H1 (cell line): ENCODE results near the gene APOBEC3G. TPM values are rescaled to one million over a fixed set of nuclear protein-coding genes. Genes with fewer than 3 reads are reported as not detected.

Experiments
- CTCF ChIA-PET: fragments of 300-600 bp; sonication (Branson Sonifier 250); formaldehyde crosslinking; loops from one replicate; lab custom pipeline; 2021; ENCODE audit not compliant: partially characterized antibody; lab: Charles Lee
- POLR2A ChIA-PET: fragments of 300-600 bp; sonication (Branson Sonifier 250); formaldehyde crosslinking; loops from one replicate; lab custom pipeline; 2021; ENCODE audit warnings: inconsistent platforms; ENCODE audit not compliant: partially characterized antibody; lab: Charles Lee
- DNase-seq, 2 experiments: peaks; one replicate each; pipeline versions ENCODE4 v3.0.0 to v3.0.0-alpha.2; 2010 to 2022; ENCODE audit warnings: low spot score in 2 of 2, low read depth in 1 of 2, mixed read lengths in 1 of 2
- FAIRE-seq: peaks from 2 replicates; lab custom pipeline; 2011; peaks lifted over from hg19 to GRCh38; lab: Jason Lieb, UNC
- H2AFZ ChIP-seq: 2 replicates; pipeline ENCODE4 v1.8.1; 2012; ENCODE audit warnings: low read length, inconsistent platforms
- H2AK5ac ChIP-seq: 2 replicates; pipeline ENCODE4 v1.6.1; 2013; ENCODE audit warnings: low read depth, low read length
- H2BK120ac ChIP-seq: replicated peaks from 2 replicates; pipeline ENCODE3; 2013; ENCODE audit warnings: low read depth, low read length, inconsistent platforms
- H2BK12ac ChIP-seq: 2 replicates; pipeline ENCODE4 v1.6.1; 2013; ENCODE audit warnings: low read depth, low read length
- H2BK15ac ChIP-seq: 2 replicates; pipeline ENCODE4 v1.6.1; 2013; ENCODE audit warnings: low read length
- H2BK20ac ChIP-seq: 2 replicates; pipeline ENCODE4 v1.6.1; 2013; ENCODE audit warnings: low read length
- H2BK5ac ChIP-seq: 2 replicates; pipeline ENCODE4 v1.6.1; 2013; ENCODE audit warnings: low read depth, low read length
- H3K14ac ChIP-seq: 2 replicates; pipeline ENCODE4 v1.6.1; 2013; ENCODE audit warnings: inconsistent platforms; ENCODE audit not compliant: insufficient read length
- H3K18ac ChIP-seq: 2 replicates; pipeline ENCODE4 v1.6.1; 2013; ENCODE audit warnings: low read length; ENCODE audit errors: extremely low read depth
- H3K23ac ChIP-seq: 2 replicates; pipeline ENCODE4 v1.6.1; 2013; ENCODE audit warnings: inconsistent platforms; ENCODE audit not compliant: insufficient read length
- H3K23me2 ChIP-seq: 2 replicates; pipeline ENCODE4 v1.6.1; 2013; ENCODE audit warnings: low read depth, low read length
- H3K27ac ChIP-seq: 2 replicates; pipeline ENCODE4 v1.6.1; 2011; ENCODE audit warnings: low read depth, low read length, inconsistent platforms
- H3K27me3 ChIP-seq, 4 experiments: replicated peaks in 1 of 4; 1 replicate in 1 of 4; 2 replicates in 3 of 4; pipeline versions ENCODE4 v1.6.1 to v1.8.1; 2011 to 2013; ENCODE audit warnings: low read length in 3 of 4, mild to moderate bottlenecking in 3 of 4, inconsistent platforms in 2 of 4, mixed read lengths in 2 of 4, moderate library complexity in 1 of 4; ENCODE audit not compliant: control insufficient read depth in 3 of 4, insufficient read depth in 3 of 4; ENCODE audit errors: extremely low read depth in 1 of 4
- H3K36me3 ChIP-seq, 4 experiments: 2 replicates each; pipeline versions ENCODE4 v1.6.1 to v1.8.1; 2011 to 2013; ENCODE audit warnings: mild to moderate bottlenecking in 4 of 4, low read length in 3 of 4, moderate library complexity in 2 of 4, control low read depth in 1 of 4, inconsistent platforms in 1 of 4; ENCODE audit not compliant: insufficient read depth in 4 of 4, control insufficient read depth in 2 of 4
- H3K4ac ChIP-seq: replicated peaks from 2 replicates; pipeline ENCODE3; 2013; ENCODE audit warnings: low read length, low read depth, mixed read lengths, inconsistent platforms; ENCODE audit not compliant: insufficient read length
- H3K4me1 ChIP-seq, 4 experiments: replicated peaks in 1 of 4; 1 replicate in 1 of 4; 2 replicates in 3 of 4; pipeline versions ENCODE4 v1.6.1 to v1.8.1; 2011 to 2013; ENCODE audit warnings: low read length in 3 of 4, inconsistent platforms in 2 of 4, mixed read lengths in 1 of 4; ENCODE audit not compliant: insufficient read depth in 4 of 4, control insufficient read depth in 3 of 4
- H3K4me2 ChIP-seq, 2 experiments: 2 replicates each; pipeline versions ENCODE4 v1.6.1 to v1.8.1; 2011 to 2013; ENCODE audit warnings: low read depth in 2 of 2, low read length in 2 of 2, control low read depth in 1 of 2, inconsistent platforms in 1 of 2, mild to moderate bottlenecking in 1 of 2; ENCODE audit not compliant: insufficient read depth in 1 of 2
- H3K4me3 ChIP-seq, 4 experiments: fragments of 200-600, 300-600 bp in 1 of 4; sonication (generic), shearing (Covaris generic), sonication (Bioruptor Twin) in 1 of 4; 2 replicates each; pipeline versions ENCODE4 v1.5.1 to v1.8.1; 2011 to 2016; ENCODE audit warnings: low read length in 4 of 4, low read depth in 3 of 4, control low read depth in 2 of 4, inconsistent platforms in 2 of 4, mild to moderate bottlenecking in 2 of 4, mixed read lengths in 1 of 4, moderate library complexity in 1 of 4; ENCODE audit not compliant: insufficient read depth in 2 of 4; ENCODE audit errors: extremely low read depth in 1 of 4
- H3K56ac ChIP-seq: replicated peaks from 2 replicates; pipeline ENCODE3; 2013; ENCODE audit warnings: low read depth, mild to moderate bottlenecking, mixed read lengths, low read length, inconsistent platforms; ENCODE audit not compliant: insufficient read length
- H3K79me1 ChIP-seq: 2 replicates; pipeline ENCODE4 v1.6.1; 2013; ENCODE audit warnings: low read depth, low read length, control low read depth
- H3K79me2 ChIP-seq, 2 experiments: 2 replicates each; pipeline versions ENCODE4 v1.6.1 to v1.8.1; 2012 to 2013; ENCODE audit warnings: low read length in 2 of 2, mild to moderate bottlenecking in 2 of 2, inconsistent platforms in 1 of 2; ENCODE audit not compliant: insufficient read depth in 2 of 2, control insufficient read depth in 1 of 2
- H3K9ac ChIP-seq, 4 experiments: replicated peaks in 1 of 4; 1 replicate in 1 of 4; 2 replicates in 3 of 4; pipeline versions ENCODE4 v1.6.1 to v1.8.1; 2011 to 2013; ENCODE audit warnings: low read depth in 3 of 4, low read length in 3 of 4, control low read depth in 2 of 4, mild to moderate bottlenecking in 2 of 4, moderate library complexity in 2 of 4, inconsistent platforms in 1 of 4; ENCODE audit errors: extremely low read depth in 1 of 4
- H3K9me3 ChIP-seq, 2 experiments: 2 replicates each; pipeline versions ENCODE4 v1.6.1 to v1.8.1; 2012 to 2013; ENCODE audit warnings: mild to moderate bottlenecking in 2 of 2, moderate library complexity in 2 of 2, control low read depth in 1 of 2, inconsistent platforms in 1 of 2, low read depth in 1 of 2, low read length in 1 of 2, mixed read lengths in 1 of 2; ENCODE audit not compliant: insufficient read depth in 2 of 2
- H4K20me1 ChIP-seq, 2 experiments: replicated peaks in 1 of 2; 2 replicates each; pipeline versions ENCODE3 to v1.8.1; 2011 to 2013; ENCODE audit warnings: inconsistent platforms in 2 of 2, low read length in 2 of 2, mild to moderate bottlenecking in 1 of 2; ENCODE audit not compliant: insufficient read depth in 2 of 2, control insufficient read depth in 1 of 2
- H4K5ac ChIP-seq: 2 replicates; pipeline ENCODE4 v1.6.1; 2013; ENCODE audit warnings: low read length, low read depth, mixed read lengths, inconsistent platforms; ENCODE audit not compliant: insufficient read length
- H4K8ac ChIP-seq: 2 replicates; pipeline ENCODE4 v1.8.0; 2013; ENCODE audit warnings: mild to moderate bottlenecking, moderate library complexity, low read length, inconsistent platforms; ENCODE audit not compliant: insufficient read depth; ENCODE audit errors: extremely low read depth
- H4K91ac ChIP-seq: replicated peaks from 2 replicates; pipeline ENCODE3; 2013; ENCODE audit warnings: low read length, mixed read lengths, inconsistent platforms; ENCODE audit not compliant: insufficient read length
- MAFK ChIP-seq: IDR thresholded peaks from 2 replicates; pipeline ENCODE4 v1.6.1; 2012; ENCODE audit warnings: low read depth, mild to moderate bottlenecking, improper control_type of control experiment, low read length
- WGBS, 2 experiments: shearing (Covaris generic) in 1 of 2; methylation state at CpG; one replicate each; pipeline versions ENCODE4 v1.1.6 to v1.1.7; 2013 to 2015; ENCODE audit warnings: low lambda C conversion rate in 2 of 2, mixed read lengths in 2 of 2, inconsistent platforms in 1 of 2, low coverage in 1 of 2, missing lambda C conversion rate in 1 of 2; ENCODE audit not compliant: insufficient replicate concordance in 2 of 2, insufficient coverage in 1 of 2, insufficient read length in 1 of 2; ENCODE audit errors: extremely low coverage in 1 of 2, missing lambda C conversion rate in 1 of 2; 5-methylcytosine and 5-hydroxymethylcytosine counted together
- polyA plus RNA-seq, 7 experiments: library from polyadenylated mRNA; depleted of rRNA in 3 of 7; stranded (reverse) in 5 of 7; unstranded in 2 of 7; fragments of >200 nt in 5 of 7; fragments of 200-250 nt in 2 of 7; gene quantifications; 1 replicate in 5 of 7; 2 replicates in 1 of 7; 4 replicates in 1 of 7; pipeline versions ENCODE4 v1.2.1 to v1.2.3, GENCODE V29; 2011 to 2013; ENCODE audit warnings: missing spikeins in 2 of 7, mixed read lengths in 2 of 7
- total RNA-seq: library from RNA; stranded (reverse); fragmentation: NEBNext Ultra II Directional; extraction: Animal tissue kit (Norgen Biotek cat#: 25700); gene quantifications from 2 replicates; pipeline ENCODE4 v1.2.1, GENCODE V29; 2021
- TF ChIP-seq, protein P1 (sequence below), 3 experiments: IDR thresholded peaks; 1 replicate in 2 of 3; 2 replicates in 1 of 3; pipeline versions ENCODE4 v1.5.1 to v1.6.1; 2011; ENCODE audit warnings: low read length in 3 of 3, mild to moderate bottlenecking in 3 of 3, inconsistent platforms in 2 of 3, low read depth in 1 of 3, moderate library complexity in 1 of 3; ENCODE audit not compliant: insufficient read depth in 1 of 3; ENCODE audit errors: control extremely low read depth in 1 of 3

Gene APOBEC3G
- total and polyA plus RNA-seq, 2 of the 8 experiments (the other 6 are each of a cell fraction or from before 2014, with no cell fraction given): 1.7 to 2.0 TPM

DNA sequence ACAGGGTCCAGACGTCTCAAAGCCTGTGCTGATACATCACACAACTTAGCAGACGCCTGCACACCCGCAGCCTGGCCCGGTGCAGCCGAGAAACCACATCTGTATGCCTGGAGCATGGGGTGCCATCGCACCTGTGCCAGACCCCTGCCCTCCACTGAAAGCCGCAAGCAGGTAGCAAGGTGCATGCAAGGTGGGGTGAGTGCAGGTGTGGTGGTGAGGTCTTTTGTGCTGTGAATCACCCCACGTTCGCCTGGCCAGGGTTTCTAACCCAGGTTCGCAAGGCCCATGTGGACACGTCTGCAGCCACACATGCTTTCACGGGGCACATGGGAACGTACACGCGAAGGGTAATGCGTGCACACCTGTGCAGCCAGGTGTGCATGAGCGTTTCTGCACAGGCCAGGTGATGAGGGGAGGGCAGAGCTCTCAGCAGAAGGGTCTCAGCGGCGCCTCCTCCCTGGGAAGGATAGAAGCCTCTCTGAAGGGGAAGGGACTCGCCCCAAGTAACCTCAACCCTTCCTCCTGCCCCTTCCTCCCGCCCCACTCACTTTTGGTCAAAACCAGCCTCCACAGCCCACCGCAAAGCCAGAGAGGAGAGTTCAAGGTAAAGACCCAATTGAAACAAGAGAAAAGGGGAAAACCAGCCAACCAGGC is 55.9 kb downstream of the APOBEC3G start:
- H3K18ac ChIP-seq: no peak overlapping the region
- no peak for DNase-seq
- no peaks in the 10 kb centered on the region for H3K79me1 ChIP-seq
- no peak overlapping the region for H3K4ac ChIP-seq
- no peak overlapping the region for H2BK5ac ChIP-seq
- H4K8ac ChIP-seq: no peak overlapping the region
- FAIRE-seq: no peak
- H2AFZ ChIP-seq: no peak overlapping the region
- H3K4me3 ChIP-seq: no peak overlapping the region
- TF ChIP-seq, protein P1, sequence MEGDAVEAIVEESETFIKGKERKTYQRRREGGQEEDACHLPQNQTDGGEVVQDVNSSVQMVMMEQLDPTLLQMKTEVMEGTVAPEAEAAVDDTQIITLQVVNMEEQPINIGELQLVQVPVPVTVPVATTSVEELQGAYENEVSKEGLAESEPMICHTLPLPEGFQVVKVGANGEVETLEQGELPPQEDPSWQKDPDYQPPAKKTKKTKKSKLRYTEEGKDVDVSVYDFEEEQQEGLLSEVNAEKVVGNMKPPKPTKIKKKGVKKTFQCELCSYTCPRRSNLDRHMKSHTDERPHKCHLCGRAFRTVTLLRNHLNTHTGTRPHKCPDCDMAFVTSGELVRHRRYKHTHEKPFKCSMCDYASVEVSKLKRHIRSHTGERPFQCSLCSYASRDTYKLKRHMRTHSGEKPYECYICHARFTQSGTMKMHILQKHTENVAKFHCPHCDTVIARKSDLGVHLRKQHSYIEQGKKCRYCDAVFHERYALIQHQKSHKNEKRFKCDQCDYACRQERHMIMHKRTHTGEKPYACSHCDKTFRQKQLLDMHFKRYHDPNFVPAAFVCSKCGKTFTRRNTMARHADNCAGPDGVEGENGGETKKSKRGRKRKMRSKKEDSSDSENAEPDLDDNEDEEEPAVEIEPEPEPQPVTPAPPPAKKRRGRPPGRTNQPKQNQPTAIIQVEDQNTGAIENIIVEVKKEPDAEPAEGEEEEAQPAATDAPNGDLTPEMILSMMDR (IDR thresholded peaks at IDR 0.05; ENCODE audit: control extremely low read depth in 1 of 3, insufficient read depth in 1 of 3, low read depth in 1 of 3, low read length in 3 of 3): peak in 1 of 3 experiments; percentile 30; a peak in 1 of 4 replicates
- TF ChIP-seq MAFK: no peak
- no peak overlapping the region for H2AK5ac ChIP-seq
- H2BK15ac ChIP-seq: 0 out of 2 replicates have a peak overlapping the region, but pooled peaks have one; percentile 0
- H2BK12ac ChIP-seq: no peak overlapping the region
- no peak overlapping the region for H3K23ac ChIP-seq
- peaks cover 4 to 22% (median 8%) of the 10 kb centered on the region in 4 experiments; a peak in 4 of 7 replicates for H3K4me1 ChIP-seq
- H3K56ac ChIP-seq: no peak overlapping the region
- H2BK120ac ChIP-seq: no peak overlapping the region
- H3K4me2 ChIP-seq: no peak overlapping the region
- H3K36me3 ChIP-seq: no peaks in the 10 kb centered on the region
- no peaks in the 10 kb centered on the region for H4K20me1 ChIP-seq
- H4K91ac ChIP-seq: no peak overlapping the region
- no peak overlapping the region for H3K14ac ChIP-seq
- H3K23me2 ChIP-seq: no peaks in the 10 kb centered on the region
- WGBS, 2 experiments: 90% methylated on average over 22 of the region's 22 CpGs; no CpG with 5 or more reads in 1 of the 2 experiments
- ChIA-PET POLR2A (interaction anchor here (2.5 to 7.4 kb wide), 2 partner anchors 179 to 184 kb away, joined by 8 to 67 read pairs; partner anchors contain the start of gene RPL3), CTCF (interaction anchor here (0.5 to 5.1 kb wide), 11 partner anchors 8 to 408 kb away, joined by 3 to 47 read pairs (median 6); no protein-coding TSS in a partner anchor)
- no peak overlapping the region for H3K27ac ChIP-seq
- 0 out of 2 replicates have a peak overlapping the region, but pooled peaks have one; percentile 17 for H2BK20ac ChIP-seq
- no peak overlapping the region for H3K9ac ChIP-seq
- no peak overlapping the region for H4K5ac ChIP-seq
- 0 out of 4 replicates have a peak, but pooled peaks cover 0 to 3% of the 10 kb centered on the region in 2 experiments for H3K9me3 ChIP-seq
- H3K79me2 ChIP-seq: no peaks in the 10 kb centered on the region
- no peaks in the 10 kb centered on the region for H3K27me3 ChIP-seq
